HG03520 (cell line): ENCODE measurements around the gene SRRM4.
"Not testable (repeated sequence)": the region's sequence is repeated elsewhere in the genome, so short reads cannot be mapped to it uniquely, and the experiment has no call there.

Experiments used
- ATAC-seq: cut with Tn5 transposase; IDR thresholded peaks from one replicate; pipeline ENCODE4 v1.9.1; 2021; ENCODE audit warnings: mild to moderate bottlenecking, moderate library complexity; ENCODE audit not compliant: unreplicated experiment

The SRRM4 gene

DNA sequence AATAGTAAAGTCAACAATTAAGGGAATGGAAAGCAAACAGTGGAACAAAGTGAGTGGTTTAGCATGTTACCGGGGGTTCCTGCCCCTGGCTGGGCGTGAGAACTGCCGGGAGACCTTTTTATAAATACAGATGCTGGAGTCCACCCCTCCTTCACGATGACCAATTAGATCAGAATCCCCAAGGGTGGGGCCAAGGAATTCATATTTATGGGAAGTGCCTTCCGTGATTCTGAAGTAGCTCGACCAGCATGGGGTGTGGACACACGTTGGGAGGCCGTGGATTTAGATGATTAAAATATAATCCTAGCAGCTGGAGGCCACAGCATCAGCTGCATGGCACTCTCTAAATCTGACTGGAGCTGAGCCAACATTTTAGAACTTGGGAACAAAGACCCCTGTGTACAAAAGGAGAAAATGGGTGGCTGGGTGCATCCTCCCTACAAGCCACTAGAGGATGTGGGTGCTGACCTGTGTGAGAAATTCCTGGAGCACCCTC lies 87.9 kb downstream of the SRRM4 start:
- no peak for ATAC-seq

DNA sequence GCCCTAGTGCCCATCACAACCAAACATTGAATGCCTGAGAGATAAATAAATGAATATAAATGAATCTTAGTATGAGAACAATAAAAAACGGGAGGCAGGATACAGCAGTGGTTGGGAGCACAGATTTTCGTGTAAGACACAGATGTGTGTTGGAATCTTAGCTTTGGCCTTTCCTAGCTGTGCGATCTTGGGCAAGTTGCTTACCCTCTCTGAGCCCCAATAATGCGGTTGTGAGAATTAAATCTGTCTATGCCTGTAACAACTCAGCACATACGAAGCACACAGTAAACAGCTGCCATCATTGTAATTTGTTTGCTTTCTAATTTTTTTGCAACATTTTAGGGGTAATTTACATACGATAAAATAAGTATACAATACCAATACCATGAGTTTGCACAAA lies 89.8 kb downstream of the SRRM4 start:
- no peak for ATAC-seq

DNA sequence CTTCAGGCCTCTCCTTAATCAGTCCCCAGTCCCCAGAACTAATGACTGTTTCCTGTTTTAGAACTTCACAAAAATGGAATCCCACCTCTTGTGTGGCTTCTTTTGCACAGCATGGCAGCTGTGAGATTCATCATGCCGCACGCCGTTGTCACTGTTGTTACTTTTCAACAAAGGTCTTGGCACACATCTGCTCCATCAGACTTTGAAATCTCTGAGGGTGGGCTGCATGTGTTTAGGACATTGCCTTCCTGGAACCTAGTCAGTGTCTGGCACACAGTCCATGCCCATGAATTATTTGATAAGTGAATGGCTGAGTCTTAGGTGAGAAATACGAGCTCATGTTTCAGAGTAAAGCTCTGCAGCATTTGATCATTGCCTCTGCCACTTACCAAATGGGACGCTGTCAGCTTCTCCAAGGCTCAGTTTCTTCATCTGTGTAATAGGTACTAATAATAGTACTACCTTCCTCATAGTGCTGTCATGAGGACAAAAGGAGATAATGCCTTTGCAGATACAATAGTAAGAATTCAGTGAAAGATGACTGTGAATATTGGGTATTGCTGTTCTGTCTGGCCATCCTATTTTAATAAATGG lies 90.4 kb downstream of the SRRM4 start:
- ATAC-seq = no peak

DNA sequence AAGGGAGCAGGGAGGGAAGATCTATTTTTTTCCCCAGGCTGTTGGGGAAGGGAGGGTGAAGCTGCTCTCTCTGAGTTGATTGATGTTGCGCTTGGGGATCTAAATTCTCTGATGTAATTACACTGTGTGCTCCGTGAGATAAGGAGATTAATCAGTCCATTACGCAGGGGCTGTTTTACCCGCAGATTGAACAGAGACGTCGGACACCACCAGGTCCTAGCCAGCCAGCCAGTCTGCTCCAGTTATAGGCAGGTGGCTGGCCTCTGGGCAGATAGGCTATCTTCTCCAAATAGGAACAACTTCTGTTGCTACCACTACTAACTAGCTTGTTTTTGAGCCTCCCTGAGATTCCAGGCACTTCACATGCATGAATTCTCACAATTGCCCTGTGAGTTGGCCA lies 91.1 kb downstream of the SRRM4 start:
- ATAC-seq = no peak

DNA sequence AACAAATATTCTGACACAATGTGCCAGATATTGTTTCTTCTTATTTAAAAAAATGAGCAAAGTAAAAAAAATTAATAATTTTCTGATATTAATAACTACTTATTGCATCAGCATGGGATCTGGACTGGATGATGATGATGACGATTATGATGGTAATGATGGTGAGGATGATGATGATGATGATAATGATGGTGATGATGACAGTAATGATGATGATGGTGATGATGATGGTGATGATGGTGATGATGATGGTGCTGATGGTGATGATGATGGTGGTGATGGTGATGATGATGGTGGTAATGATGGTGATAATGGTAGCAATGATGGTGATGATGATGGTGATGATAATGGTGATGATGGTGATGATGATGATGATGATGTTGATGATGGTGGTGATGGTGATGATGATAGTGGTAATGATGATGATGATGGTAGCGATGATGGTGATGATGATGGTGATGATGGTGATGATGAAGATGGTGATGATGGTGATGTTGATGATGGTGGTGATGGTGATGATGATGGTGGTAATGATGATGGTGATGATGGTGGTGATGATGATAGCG lies 94.0 kb downstream of the SRRM4 start:
- no peak for ATAC-seq

DNA sequence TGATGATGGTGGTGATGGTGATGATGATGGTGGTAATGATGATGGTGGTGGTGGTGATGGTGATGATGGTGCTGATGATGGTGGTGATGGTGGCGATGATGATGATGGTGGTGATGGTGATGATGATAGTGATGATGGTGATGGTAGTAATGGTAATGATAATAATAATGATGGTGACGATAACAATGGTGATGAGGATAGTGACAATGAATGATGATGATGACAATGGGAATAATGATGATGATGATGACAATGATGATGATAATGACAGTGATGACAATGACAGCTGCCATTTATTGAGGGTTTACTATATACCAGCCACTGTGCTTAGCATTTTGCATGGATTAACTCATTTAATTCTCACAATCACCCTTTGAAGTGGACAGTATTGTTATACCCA lies 94.6 kb downstream of the SRRM4 start:
- no peak for ATAC-seq

DNA sequence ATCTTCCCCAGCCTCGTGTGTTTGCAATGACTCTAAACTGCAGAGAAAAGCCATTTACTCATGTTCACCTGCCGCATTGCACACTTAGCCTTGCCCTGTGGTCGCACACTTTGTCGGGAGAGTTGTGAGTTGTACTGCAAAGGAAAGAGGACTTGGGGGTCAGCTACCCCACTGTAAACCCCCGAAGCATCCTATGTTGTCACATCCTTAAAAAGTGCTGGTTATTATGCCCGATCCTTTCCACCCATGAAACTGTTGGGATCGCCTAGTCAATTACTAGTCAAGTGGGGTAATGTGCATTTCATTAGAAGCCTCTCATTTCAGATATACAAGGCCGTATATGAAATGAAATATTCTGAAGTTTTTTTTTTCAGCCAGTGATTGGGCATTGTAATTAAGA lies 98.2 kb downstream of the SRRM4 start:
- no peak for ATAC-seq

DNA sequence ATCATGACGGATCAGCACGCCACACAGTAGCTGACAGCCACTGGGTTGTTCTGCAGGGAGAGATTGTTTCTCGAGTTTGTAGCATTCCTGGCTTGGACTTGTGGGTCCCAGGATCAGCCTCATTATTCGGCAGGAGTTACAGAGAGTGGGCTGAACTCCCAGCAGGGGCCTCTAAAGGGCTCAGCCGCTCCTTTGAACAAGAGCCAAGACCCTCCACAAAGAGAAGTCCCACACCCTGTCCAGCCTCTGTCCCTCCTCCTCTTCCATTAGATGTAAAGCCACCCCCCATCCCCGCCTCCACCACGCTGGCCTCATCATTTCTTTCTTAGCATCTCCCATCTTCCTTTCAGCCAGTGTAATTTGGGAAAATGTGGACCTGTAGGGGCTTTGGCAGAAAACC lies 100.7 kb downstream of the SRRM4 start:
- no peak for ATAC-seq

DNA sequence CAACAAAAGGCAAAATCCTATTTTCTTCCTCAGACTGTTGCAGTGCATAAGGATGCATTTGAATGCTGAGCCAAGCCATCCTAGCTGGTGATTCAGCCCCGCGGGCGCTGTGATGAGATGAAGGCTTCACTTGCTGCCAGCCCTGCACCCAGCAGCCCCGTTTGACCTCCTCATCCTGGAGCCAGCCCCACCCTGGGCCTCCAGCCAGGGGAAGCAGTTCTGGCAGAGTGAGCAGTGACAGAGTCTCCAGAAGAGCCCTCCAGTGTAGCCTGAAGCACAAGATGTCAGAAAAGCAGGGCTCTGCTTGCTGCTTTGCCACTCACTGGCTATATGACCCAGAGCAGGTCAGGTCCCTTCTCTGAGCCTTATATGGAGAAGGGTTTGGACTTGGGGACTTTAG lies 101.2 kb downstream of the SRRM4 start:
- no peak for ATAC-seq

DNA sequence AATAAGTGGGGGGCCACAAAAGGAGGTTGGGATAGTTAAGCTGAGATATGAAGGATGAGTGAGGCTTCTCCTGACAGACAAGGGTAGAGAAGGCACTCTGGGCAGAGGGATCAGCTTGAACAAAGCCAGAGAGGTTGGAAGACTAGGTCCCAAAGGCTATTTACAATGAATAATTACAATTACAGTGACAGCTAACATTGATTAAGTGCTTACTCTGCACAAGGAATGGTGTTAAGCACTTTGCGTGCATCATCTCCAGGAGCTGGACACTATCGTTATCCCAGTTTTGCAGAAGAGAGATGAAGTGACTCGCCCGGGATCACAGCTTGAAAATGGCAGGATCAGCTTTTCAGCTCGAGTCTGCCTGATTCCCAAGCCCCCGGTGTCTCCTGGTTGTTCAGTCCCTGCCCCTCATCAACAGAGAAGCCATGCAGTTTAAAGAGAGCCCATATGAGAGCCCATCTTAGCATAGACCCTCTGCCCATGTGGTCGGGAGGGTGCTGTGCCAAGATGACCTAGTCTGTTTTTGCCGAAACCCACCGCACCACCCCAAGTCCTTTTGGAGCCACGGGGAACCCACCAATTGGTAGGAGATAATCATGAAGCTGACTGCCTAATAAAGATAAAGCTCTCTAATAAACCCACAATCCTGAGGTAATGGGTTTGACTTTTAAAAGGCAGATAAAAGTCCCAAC lies 107.5 kb downstream of the SRRM4 start:
- ATAC-seq = no peak

DNA sequence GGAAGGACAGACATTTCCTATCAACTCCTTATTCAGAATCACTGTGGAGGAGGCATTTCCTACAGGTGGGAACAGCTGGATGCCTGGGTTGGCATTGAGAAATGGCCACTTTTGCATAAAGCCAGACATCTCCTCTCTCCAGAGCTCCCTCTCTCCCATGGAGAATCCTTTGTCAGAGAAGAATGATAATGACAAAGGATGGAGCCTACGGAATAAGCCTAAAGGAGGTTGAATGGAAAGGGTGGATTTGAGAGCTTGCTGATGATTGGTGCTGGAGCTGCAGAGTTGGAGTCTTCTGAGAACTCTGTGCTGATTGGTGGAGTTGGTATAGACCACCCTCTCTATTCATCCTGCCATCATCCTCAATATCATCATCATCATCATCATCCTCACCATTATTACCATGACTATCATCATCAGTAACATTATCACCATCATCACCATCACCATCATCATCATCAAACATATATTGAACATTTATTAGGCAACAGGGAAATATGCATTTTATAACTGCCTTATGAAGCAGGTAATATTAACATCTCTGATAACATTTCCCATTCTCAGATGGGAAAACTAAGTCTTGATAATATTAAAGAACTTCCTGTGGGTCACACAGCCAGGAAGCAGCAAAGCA lies 108.2 kb downstream of the SRRM4 start:
- ATAC-seq = no peak

DNA sequence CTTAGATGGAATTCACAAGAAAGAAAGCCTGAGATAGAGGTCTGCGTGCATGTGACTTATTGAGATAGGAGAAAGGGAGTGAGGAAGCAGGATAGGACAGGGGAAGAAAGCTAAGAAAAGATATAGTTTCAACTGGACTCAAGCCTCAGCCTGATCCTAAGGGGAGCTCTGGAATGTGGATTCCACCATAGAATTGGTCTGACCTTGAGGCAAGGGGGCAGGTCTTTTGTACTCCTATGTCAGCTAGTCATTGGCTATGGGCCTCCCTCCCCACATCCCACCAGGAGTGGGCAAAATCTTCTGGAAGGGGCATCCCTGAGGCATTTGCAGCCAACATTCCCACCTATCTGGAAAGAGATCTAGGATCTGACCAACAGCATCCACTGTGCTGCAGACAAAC lies 108.9 kb downstream of the SRRM4 start:
- ATAC-seq = no peak

DNA sequence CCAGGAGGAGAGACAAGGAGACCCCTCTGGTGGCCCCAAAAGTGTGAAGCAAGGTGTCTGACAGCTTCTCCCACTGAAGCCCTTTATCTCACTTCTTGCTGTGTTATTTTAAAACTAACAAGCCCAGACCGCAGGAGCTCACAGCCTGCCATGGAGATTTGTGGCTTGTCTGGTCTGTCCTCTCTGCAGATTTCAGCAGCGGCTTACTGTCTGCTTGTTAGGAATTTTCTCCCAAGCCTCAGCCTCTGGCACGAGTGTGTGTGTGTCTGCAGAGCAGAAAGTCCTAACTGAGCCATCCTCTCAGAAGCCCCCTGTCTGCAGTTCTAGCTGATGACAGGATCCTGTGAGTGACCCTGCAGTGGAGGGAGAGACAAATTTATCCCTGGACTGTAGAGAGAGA lies 109.5 kb downstream of the SRRM4 start:
- no peak for ATAC-seq

DNA sequence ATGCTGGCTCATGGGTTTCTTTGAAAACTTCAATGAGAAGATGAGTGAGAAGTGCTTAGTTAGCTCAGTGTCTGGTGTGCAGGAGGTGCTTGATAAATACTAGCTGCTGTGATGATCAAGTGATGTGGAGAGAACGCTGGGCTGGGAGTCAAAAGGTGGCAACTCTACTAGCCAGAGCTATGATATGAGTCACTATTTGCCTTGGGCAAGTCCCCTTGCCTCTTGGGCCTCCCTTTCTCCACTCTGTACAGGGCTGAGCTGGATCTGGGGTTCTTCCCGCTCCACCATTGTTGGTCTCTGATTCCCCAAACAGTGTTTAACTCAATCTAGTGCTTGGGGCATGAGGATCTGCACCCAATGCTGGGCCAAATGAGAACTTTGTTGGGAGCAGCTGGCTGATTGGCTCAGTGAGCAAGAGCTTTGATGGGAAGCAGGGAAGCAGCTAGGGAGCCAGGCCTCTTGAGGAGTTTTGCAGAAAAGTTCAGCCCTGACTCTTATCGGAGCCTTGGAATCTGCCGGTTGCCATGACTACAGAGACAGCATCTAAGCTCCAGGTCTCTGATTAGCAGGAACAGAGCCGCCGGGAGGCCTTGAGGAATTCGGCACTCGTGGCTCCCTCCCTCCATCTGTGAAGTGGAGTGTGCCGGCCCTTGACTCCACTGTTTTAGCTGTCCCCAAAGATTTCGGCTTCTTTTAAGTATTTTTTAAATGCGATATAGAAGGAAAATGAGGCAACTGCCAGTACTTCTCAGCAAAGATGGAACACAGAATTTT lies 115.3 kb downstream of the SRRM4 start:
- ATAC-seq = no peak

DNA sequence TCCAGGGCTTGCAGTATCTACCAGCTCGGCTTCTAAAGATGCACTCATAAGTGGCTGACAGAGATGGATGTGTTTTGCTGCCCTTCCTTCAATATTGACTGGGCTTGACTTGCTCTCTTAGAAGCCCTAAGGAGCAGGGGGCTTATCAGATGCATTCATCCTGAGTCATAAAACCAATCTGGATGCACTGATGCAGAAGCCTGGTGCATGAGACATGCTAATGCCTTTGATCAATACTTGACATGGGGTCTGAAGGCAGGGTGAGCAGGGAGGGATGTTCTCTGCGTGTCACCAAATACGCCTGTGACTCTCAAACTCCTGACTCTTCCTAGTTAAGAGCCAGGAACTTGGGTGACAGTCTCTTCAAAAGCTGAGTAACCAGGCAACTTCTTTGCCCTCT lies 119.6 kb downstream of the SRRM4 start:
- no peak for ATAC-seq

DNA sequence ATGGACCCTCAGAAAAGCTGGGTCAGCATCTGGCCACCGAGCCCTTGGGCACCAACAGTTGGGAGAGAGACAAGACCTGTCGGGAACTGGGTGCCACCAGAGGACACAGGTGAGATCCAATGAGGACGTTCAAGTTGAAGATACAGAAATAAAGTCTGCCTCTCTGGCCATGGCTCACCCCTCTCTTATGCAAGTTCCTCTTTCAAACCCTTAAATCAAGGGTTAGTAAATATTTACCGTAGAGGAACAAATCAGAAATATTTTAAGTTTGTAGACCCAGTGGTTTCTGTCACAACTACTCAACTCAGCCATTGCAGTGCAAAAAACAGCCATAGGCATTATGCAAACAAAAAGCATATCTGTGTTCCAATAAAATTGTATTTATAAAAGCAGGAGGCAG lies 120.9 kb downstream of the SRRM4 start:
- no peak for ATAC-seq

DNA sequence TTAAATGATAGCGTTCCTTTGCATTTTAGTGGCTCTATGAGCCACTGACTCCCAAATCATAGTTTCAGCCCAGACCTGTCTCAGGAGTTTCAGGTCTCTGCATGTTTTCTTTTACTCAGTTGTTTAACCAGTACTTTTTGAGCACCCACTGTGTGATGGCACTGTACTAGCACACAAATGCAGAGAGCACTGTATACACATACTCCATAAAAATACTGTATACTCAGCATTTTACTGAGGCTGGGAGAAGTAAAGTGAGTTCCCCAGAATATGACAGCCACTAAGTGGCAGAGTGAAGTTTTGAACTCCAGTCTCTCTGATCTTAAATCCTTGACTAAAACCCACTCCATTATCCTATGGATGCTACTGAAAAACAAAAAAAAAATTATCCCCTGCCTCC lies 121.4 kb downstream of the SRRM4 start:
- ATAC-seq = no peak

DNA sequence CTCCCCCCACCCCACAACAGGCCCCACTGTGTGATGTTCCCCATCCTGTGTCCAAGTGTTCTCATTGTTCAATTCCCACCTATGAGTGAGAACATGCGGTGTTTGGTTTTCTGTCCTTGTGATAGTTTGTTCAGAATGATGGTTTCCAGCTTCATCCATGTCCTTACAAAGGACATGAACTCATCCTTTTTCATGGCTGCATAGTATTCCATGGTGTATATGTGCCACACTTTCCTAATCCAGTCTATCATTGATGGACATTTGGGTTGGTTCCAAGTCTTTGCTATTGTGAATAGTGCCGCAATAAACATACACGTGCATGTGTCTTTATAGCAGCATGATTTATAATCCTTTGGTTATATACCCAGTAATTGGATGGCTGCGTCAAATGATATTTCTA lies 123.6 kb downstream of the SRRM4 start:
- not testable (repeated sequence) for ATAC-seq

DNA sequence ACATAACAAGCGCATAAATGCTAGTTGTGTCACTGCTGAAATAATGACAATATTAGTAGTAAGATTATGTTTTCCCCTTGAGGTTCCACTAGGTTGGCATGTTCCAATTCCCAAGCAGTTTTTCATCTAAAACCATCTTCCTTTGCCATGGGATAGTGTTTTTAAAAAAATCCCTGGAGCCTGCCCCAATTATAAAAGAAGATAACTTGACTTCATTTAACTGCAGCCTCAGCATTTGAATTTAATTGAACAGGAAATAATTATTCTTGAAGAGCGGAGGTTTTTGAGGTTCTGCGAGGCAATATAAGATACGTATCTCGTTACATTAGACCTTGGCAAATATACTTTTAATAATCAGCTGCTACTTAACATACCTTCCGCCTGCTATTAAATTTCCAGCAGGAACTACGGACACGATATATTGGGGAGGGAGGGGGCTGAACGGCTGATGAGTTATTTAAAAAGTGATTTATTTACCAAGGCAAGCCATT lies 132.2 kb downstream of the SRRM4 start:
- ATAC-seq = no peak

DNA sequence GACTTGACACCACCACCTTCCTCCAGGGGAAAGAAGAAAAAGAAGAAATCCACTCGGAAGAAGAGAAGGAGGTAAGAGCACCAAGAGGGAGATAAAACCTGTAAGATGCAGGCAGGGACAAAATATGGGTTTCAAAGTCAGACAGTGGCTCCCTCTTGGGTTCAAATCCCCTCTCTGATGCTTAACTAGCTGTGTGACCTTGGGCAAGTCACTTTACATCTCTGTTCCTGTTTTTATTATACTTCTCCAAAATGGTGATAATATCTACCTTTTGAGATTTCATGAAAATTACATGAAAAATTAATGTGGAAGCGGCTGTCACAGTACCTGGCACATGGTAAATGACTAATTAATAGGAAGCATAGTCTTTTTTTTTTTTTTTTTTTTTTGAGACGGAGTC lies 133.0 kb downstream of the SRRM4 start:
- no peak for ATAC-seq

DNA sequence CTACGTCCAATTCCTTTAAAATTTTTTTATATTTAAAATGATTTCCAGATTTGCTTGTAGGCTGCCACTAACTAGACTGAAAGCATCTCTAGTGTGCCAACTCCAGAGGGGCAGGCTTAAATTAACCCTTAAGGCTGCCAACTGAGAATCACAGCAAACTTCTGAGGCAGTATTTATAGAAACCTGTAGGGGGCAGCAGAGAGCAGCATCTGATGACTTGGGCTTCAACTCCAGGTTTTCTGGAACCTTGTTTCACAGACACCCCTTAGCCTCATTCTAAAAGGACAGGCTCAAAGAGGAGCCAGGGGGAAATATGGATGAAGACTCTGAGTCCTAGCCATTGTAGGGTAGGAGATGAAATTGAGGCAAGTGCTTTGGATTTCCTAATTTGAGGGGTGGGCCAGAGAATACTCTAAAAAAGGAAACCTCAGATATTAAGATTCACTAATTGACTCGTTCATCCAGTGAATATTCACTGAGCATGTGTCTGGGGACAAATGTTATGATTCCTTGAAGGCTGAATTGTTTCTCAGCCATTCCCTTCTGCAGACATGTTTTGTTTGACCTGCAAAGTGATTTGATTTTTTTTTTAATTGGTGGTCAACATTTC lies 134.1 kb downstream of the SRRM4 start:
- ATAC-seq = no peak
